Measurements from ENCODE around the gene CLEC16A.

CLEC16A gene

GRCh38 chr16:11073407-11073999 is 129.1 kb downstream of the CLEC16A start:
- no peak for TF ChIP-seq CTCF (IDR thresholded peaks at IDR 0.05; ENCODE audit: low read depth, low read length)
- no peak overlapping the region for H3K4me3 ChIP-seq (ENCODE audit: low read depth, low read length)

- TF ChIP-seq CTCF (IDR thresholded peaks at IDR 0.05; ENCODE audit: low read depth, low read length), result no peak
- H3K4me3 ChIP-seq (ENCODE audit: low read depth, low read length), result no peak overlapping the region
Measured at GRCh38 chr16:11074131-11074530, 129.8 kb downstream of the CLEC16A start.

- no peak overlapping the region for H3K4me3 ChIP-seq (ENCODE audit: low read depth, low read length)
Measured at GRCh38 chr16:11075163-11075562, 130.8 kb downstream of the CLEC16A start.

GRCh38 chr16:11076259-11077018 is 132.1 kb downstream of the CLEC16A start:
- H3K4me3 ChIP-seq (ENCODE audit: low read depth, low read length), result no peak overlapping the region
- no peak for TF ChIP-seq CTCF (IDR thresholded peaks at IDR 0.05; ENCODE audit: low read depth, low read length)

More at GRCh38 chr16:11075163-11075562, 130.8 kb downstream of the CLEC16A start:
- TF ChIP-seq CTCF (IDR thresholded peaks at IDR 0.05; ENCODE audit: low read depth, low read length), result no peak

- TF ChIP-seq CTCF (IDR thresholded peaks at IDR 0.05; ENCODE audit: low read depth, low read length), result no peak
- H3K4me3 ChIP-seq (ENCODE audit: low read depth, low read length), result no peak overlapping the region
Measured at GRCh38 chr16:11078812-11079459, 134.6 kb downstream of the CLEC16A start.

- no peak overlapping the region for H3K4me3 ChIP-seq (ENCODE audit: low read depth, low read length)
- TF ChIP-seq CTCF (IDR thresholded peaks at IDR 0.05; ENCODE audit: low read depth, low read length), result no peak
Measured at GRCh38 chr16:11079652-11080187, 135.4 kb downstream of the CLEC16A start.

All from WI38 (cell line).